Embryonic facial prominence (tissue), 1 donor: ENCODE data around the gene SLC25A10.
"Not testable (repeated sequence)": the region's sequence is repeated elsewhere in the genome, so short reads cannot be mapped to it uniquely, and the experiment has no call there.

Experiments
- DNase-seq: peaks from one replicate; pipeline ENCODE4 v3.0.0-alpha.2; 2016; ENCODE audit errors: extremely low spot score

The SLC25A10 gene

GRCh38 chr17:81711814-81712467 lies at the start of gene SLC25A10:
Gene SLC25A10, plus strand, starts transcription at chr17:81712284. Its CDS starts 143 bp downstream, at chr17:81712427.
- DNase-seq: no peak

GRCh38 chr17:81664051-81664470 lies 48.0 kb upstream of the SLC25A10 start:
- no peak for DNase-seq

DNA sequence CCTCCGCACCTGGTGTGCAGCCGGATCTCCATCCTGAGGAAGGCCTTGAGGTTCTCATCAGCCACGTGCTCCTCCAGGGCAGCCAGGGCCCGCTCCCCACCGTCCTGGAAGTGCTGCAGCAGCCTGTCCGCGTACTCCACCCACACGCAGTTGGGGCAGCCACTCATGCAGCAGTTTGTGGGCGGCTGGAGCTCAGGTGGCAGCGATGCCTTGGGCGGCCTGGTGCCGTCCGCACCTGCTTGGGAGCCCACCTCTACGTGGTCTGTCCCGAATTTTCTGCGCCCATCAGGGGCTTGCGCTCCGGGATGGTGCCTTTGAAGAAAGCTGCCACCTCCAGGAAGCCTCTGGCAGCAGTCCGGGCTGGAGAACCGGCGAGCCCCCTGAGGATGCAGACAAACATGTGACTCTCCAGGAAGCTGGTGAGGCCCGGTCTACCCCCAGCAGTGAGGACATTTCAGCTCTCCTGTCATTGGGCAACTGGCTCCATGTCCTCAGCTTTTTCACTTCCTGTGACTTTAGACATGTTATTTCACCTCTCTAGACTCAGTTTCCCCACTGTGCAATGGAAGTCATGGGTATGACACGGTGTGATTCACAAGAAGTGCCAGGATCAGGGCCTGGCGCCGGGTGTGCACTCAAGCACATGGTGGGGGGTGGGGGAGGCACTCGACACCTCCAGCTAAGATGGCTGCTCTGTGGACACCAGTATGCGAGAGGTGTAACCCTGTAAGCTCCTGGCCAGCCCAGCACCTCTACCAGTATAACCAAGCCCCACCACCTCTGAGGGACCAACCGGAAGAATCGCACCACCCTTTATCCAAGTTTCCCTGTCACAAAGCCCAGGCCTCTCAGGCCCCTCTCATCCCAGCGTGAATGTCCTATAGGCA lies 46.6 kb upstream of the SLC25A10 start:
- DNase-seq: no peak

DNA sequence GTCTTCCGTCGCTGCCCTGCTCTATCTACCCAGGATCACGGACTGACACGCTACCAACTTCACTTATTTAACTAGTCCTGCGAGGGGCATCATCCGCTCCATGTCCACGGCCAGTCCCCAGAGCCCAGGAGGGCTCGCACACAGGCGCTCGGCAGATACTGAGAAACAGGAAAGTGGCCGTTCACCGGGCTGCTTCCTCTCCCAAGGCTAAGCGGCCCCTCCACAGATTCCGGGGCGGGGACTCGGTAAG lies 46.1 kb upstream of the SLC25A10 start:
- no peak for DNase-seq

DNA sequence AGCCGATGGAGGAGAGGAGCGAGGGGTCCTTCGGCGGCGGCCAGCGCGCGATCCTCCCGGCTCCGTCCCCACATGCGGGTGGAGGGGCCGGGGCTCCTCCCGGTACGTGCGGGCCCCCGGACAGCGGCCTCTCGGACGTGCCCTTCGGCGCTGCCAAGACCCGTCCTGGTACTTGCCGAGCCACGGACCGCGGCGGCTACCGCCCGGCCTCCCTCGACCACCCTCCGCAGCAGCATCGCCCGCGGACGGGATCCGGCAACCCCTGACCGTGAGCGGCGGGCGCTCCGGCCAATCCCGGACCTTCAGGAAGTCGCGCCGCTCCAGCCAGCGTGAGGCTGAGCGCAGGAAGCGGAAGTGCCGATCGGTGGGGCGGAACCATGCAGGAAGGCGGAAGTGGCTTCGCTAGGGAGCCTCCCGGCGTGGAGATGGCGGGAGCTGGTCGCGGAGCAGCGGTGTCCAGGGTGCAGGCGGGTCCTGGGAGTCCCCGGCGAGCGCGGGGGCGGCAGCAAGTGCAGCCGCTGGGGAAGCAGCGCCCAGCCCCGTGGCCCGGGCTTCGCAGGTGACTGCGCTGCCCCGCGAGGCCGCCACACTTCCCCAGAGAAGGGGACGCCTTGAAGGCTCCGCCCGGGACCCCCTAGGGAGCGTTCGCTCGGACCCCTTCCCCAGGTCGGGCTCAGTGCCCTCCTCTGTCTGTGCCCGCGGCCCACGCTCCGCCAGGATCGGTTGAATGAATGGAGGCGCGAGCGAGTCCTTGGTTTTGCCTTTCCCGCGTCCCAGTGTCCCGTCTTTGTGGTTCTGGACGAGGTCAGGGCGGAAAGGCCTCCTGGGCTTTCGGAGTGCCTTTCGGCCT lies 45.5 kb upstream of the SLC25A10 start, which contains the start of the genes CCDC137 and OXLD1:
CCDC137 (plus strand) TSS at position 396 of the 850 bp plus-strand sequence; CDS start at position 426, 30 bp downstream.
OXLD1 (minus strand) TSS at position 264 of the 850 bp plus-strand sequence; CDS start at position 236, 28 bp downstream.
- DNase-seq: peak; percentile 90

- DNase-seq: no peak
Observed at GRCh38 chr17:81667754-81668153, 44.3 kb upstream of the SLC25A10 start.

DNA sequence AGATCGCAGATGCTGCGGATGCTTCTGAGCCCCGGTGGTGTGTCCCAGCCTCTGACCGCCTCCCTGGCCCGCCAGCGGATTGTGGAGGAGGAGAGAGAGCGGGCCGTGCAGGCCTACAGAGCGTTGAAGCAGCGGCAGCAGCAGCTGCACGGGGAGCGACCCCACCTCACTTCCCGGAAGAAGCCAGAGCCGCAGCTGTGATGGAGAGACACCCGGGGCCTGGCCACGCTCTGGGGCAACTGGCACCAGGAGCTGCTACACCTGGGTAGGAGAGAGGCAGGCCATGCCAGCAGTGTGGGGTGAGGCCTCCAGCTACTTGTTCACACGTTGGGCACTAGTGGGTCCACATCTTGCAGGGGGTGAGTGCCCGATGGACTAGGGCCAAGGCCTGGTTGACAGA lies 39.6 kb upstream of the SLC25A10 start:
- no peak for DNase-seq

DNA sequence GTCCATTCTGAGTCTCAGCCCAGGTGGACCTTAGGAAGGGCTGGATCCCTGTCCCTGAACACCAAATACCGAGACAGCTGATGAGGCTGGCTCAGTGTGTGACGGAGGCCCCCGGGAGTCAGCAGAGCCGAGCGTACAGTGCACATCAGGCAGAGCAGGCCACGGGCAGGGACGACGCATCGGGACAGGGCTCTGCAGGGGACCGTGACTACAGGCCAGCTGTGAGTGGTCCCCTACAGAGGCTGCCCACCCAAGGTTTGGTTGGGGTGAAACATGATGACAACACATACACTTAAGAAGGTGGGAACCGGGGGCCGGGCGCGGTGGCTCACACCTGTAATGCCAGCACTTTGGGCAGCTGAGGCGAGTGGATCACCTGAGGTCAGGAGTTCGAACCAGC lies 39.1 kb upstream of the SLC25A10 start:
- no peak for DNase-seq

GRCh38 chr17:81673561-81674258 lies 38.4 kb upstream of the SLC25A10 start:
- no peak for DNase-seq

GRCh38 chr17:81675515-81676221 lies 36.4 kb upstream of the SLC25A10 start:
- not testable (repeated sequence) for DNase-seq

DNA sequence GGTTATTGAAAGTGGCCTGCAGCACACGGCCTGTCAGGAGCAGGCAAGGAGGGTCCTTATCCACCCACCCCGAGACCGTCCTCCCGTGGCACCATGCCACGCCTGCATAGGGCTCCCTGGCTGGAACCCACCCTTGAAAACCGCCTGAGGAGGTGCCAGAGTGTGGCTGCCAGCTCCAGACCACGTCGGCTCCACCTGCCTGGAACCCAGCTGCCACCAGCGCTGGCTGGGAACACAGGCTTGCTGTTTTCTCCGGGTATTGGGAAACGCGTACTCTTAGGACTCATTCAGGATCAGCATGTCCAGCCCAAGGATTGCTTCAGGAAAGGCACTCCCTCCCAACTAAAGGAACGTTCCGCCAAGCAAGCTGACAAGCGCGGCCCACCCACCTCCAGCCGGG lies 35.2 kb upstream of the SLC25A10 start:
- DNase-seq: no peak

GRCh38 chr17:81680150-81680549 lies 31.9 kb upstream of the SLC25A10 start:
- DNase-seq: no peak

- no peak for DNase-seq
Observed at GRCh38 chr17:81681672-81682071, 30.4 kb upstream of the SLC25A10 start.

GRCh38 chr17:81682565-81683207 lies 29.4 kb upstream of the SLC25A10 start:
- peak; percentile 18 for DNase-seq

GRCh38 chr17:81683208-81683583 lies 28.9 kb upstream of the SLC25A10 start:
- no peak for DNase-seq

DNA sequence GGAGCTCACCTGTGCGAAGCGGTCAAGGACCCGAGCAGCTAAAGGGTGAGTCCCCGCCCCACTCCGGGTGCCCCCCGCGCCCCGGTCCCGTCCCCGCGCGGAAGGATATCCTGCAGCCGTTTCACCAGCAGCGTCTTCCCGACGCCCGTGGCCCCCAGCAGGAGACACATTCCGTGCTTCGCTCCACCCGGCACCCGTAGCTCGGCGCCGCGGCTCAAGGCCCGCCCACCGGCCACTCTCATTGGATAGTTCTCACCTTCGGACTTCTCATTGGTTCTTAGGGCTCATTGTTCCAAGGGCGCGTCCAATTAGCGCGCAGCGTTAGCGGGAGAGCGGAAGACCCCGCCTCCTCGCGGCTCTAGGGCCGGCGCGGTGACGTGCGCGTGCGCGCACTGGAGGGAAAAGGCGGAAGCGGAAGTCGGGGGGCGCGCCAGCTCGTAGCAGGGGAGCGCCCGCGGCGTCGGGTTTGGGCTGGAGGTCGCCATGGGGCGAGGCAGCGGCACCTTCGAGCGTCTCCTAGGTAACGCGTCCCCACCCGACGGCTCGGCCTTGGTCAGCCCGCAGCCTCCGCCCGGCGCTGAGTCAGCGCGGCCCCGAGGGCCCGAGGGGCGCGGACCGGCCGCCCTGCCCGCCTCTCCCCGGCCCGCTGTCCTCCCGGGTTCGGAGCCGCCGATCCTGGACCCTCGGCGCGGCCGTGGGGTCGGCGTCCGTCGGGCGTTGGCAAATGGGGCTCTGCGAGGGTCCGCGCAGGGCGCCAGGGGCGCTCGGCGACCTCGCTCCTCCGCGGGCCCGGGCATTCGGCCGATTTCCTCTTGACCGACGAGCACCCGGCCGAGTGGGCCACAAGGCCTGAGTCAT lies 28.3 kb upstream of the SLC25A10 start, which contains the start of the genes ARL16 and HGS:
ARL16 (minus strand) TSS at position 214 of the 858 bp plus-strand sequence; CDS start at position 170, 44 bp downstream.
HGS (plus strand) TSS at position 428 of the 858 bp plus-strand sequence; CDS start at position 484, 56 bp downstream.
- peak; percentile 97 for DNase-seq

DNA sequence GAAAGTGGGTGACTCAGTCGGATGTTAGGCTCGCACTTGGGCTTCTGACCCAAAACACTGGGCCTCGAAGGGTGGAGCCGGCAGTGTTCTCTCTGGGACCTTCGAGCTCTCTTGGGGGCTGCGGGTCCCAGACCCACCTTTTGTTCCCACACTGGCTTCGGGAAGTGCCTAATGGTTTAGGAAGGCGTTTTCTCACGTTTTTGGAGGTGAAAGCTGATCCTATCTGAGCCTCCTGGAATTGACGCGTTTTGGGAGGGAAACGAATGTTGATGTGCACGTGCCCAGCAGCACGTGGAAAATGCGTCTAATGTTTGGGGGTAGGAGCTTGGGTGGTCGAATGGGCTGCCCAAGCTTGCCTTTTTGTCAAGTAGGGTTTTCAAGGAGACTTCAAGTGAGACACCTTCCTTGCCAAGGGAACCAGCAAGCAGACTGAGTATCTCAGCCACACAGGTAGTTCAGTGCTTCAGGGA lies 27.6 kb upstream of the SLC25A10 start:
- no peak for DNase-seq

- no peak for DNase-seq
Observed at GRCh38 chr17:81685108-81685507, 27.0 kb upstream of the SLC25A10 start.

DNA sequence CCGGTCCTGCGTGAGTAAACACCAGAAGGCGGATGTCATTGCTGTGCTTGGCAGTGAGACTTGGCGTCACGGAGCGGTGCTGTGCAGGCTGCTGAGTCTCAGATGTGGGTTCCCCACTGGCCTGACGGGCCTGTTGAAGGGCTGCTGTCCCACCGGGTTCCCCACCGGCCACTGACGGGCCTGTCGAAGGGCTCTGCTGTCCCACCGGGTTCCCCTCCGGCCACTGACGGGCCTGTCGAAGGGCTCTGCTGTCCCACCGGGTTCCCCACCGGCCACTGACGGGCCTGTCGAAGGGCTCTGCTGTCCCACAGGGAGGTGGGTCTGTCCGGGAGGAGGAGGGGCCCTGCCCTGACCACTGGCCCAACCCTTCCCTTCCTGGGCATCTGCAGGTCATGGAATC lies 25.5 kb upstream of the SLC25A10 start:
- DNase-seq: no peak
